ENCODE results near the gene CYB561.

CYB561 gene

DNA sequence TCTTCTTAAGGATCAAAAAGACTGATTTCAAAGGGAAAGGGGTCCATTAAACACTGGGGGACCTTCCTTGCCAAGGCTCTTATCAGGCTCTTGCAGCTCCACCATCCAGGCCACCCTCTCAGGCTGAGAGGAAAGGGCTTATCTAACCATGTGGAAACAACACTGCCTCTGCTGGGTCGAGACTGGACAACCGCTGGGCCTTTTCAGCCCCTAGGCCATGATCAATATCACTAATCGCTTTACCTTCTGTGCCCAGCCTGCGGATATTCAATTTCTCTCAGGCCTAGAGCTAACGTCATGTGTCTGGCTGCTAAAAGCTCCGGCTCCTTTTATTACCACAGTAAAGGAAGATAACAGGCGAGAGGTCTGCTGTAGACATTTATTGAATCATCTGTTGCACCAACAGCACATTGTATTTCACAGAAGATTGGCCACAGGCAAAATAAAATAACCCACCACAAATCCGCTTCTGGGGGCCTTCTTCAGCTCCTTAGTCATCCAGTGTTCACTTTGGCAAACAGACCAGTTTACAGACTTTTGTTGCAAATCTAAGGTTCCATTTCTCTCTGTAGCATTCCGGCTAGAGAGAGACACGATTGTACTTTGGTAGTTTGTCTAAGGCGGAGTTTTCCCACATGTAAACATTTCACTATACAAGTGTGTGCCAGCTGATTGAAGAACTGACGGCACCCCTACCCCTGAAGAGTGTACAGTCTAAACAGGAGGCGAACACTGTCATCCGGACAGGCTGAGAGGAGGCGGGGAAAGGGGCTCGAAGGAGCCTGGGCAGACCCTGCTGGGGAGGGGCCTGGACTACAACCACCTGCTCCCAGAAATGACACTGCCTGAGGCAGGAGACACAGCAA is 13.9 kb downstream of the CYB561 start:
- peak; percentile 96 for DNase-seq

DNA sequence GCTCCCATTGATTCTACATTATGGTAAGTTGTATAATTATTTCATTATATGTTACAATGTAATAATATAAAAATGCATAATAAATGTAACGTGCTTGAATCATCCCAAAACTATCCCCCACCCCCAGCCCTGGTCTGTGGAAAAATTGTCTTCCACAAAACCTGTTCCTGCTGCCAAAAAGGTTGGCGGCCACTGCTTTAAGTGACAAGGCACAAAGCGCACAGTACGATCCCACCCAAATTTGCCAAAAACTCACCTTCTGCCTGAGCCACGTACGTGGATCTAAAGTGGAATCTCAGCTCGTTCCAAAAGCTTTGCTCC is 14.5 kb downstream of the CYB561 start:
- no peak for DNase-seq

GRCh38 chr17:63430223-63430622 is 15.9 kb downstream of the CYB561 start:
- no peak for DNase-seq

- DNase-seq: no peak
Measured at GRCh38 chr17:63429766-63430165, 16.3 kb downstream of the CYB561 start.

DNA sequence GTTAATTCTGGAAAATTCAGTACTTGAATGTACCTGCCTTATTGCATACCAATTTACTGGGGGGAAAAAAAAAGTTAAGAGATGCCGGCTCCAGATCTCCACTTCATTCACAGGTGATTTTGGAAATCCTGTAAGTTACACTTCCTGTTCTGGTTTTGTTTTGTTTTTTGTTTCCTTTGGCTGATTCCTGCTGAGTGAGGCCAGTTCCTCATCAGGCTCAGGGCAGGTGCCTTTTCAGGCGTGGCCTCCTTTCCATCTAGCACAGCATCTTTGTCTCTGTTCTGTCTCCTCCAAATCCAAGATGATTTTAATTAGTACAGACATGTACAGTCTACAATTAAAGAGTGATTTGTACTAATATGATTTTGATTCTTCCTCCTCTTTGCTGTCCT is 19.2 kb downstream of the CYB561 start:
- DNase-seq: no peak

DNA sequence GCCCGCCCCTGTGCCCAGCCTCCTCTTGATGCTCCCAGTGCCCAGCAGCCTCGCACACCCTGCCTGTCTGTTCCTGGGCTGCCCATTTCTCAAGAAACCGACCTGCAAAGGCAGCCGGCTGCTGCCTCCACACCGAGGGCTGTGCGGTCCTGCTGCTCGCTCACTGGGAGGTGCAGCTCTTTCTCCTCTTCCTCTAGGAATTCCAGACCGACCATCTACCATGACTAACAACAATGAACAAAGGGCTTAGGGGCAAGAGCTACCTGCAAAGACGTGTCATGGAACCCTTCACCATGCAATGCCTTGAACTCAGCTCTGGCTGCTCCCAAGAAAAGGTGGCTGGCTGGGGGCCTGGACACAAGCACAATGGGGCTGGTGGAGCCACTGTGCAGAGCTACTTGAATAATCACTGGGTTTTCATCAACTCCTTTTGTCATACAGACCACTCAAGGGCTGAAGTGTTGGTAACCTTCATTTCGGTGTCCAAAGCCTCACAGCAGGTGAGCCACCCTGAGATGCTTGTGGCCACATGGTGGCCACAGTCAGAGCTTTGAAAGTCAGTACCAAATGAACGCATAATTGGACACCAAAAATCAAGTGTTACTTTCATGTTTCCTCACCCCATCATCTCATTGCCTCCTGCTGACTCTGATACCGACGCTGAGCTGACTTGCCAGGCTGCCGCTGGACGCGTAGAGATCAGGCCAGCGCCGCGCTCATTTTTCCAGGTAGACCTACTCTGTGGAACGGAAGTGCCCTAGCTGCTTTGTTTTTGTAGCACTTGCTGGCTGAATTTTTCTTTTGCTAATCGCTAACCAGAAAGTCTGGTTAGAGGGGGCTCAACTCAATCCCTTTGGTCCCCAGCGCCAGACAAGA is 19.8 kb downstream of the CYB561 start:
- no peak for DNase-seq

- peak; percentile 89 for DNase-seq
Measured at GRCh38 chr17:63425483-63425882, 20.6 kb downstream of the CYB561 start.

- no peak for DNase-seq
Measured at GRCh38 chr17:63423963-63424362, 22.1 kb downstream of the CYB561 start.

GRCh38 chr17:63423251-63423950 is 22.7 kb downstream of the CYB561 start:
- DNase-seq: no peak

GRCh38 chr17:63421681-63422645 is 24.1 kb downstream of the CYB561 start:
- DNase-seq: no peak

DNA sequence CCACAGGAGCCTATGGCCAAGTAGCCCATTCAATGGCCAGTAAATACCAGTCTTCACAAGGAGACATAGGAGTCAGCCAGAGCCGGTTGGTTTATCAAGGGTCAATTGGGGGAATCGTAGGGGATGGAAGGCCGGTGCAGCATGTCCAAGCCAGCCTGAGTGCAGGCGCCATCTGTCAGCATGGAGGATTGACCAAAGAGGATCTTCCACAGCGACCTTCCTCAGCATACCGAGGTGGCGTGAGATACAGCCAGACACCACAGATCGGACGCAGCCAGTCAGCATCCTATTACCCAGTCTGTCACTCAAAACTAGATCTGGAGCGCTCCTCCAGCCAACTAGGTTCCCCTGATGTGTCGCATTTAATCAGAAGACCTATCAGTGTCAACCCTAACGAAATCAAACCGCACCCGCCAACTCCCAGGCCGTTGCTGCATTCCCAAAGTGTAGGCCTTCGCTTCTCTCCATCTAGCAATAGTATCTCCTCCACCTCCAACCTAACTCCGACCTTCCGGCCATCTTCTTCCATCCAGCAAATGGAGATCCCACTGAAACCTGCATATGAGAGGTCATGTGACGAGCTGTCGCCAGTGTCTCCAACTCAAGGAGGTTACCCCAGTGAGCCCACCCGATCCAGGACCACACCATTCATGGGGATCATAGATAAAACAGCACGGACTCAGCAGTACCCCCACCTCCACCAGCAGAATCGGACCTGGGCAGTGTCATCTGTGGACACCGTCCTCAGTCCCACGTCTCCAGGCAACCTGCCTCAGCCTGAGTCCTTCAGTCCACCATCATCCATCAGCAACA is 25.0 kb downstream of the CYB561 start:
- no peak for DNase-seq

DNA sequence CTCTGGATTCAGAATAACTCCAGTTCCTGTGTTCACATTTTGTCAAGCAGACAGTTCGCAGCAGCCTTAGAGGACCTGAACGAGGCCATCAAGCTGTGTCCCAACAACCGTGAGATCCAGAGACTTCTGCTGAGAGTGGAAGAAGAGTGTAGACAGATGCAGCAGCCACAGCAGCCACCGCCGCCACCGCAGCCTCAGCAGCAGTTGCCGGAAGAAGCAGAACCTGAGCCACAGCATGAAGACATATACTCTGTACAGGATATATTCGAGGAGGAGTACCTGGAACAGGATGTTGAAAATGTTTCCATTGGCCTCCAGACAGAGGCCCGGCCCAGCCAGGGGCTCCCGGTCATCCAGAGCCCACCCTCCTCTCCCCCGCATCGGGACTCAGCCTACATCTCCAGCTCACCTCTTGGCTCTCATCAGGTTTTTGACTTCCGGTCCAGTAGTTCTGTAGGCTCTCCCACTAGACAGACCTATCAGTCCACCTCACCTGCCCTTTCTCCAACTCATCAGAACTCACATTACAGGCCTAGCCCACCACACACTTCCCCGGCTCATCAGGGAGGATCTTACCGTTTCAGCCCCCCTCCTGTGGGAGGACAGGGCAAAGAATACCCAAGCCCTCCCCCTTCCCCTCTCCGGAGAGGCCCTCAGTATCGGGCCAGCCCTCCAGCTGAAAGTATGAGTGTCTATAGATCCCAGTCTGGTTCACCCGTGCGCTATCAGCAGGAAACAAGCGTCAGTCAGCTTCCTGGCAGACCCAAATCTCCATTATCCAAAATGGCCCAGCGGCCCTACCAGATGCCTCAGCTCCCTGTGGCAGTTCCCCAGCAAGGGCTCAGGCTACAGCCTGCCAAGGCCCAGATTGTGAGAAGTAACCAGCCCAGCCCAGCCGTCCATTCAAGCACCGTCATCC is 25.9 kb downstream of the CYB561 start:
- peak; percentile 98 for DNase-seq

DNA sequence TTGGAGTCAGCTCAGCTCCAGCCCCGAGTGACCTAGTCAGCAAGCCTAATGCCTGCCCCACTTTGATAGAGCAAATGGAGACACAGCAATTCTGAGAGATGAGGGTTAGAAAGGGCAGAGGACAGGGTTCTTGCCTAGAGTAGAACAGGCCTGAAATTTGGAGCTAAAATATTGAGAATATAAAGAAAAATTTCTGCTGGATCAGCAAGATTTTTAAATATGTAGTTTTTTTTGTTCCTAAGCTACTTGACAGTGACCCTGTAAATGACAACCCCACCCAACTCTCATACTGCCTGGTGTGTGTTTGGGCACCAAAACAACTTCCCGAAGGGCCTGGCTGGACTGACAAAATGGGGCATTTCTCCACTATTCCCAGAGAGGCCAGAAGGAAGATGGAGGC is 26.7 kb downstream of the CYB561 start:
- no peak for DNase-seq

GRCh38 chr17:63418540-63418939 is 27.6 kb downstream of the CYB561 start:
- DNase-seq: no peak

DNA sequence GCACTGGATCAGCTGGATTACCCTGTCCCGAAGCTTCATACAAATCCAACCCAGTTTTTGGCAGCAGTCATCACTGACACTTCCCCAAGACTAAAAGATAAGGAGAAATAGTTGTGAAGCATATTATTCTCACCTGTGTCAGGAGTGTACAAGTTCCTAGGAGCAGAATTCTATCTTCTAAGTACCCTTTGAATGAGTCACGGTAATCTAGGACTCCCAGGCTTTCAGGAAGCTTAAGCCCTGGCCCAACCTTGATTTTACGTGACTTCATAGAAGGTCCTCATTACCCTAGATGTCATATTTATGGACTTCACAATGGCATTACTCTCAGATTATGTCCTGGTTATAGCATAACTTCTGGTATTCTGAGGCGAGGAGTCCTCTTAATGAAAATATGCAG is 31.9 kb downstream of the CYB561 start:
- DNase-seq: no peak

DNA sequence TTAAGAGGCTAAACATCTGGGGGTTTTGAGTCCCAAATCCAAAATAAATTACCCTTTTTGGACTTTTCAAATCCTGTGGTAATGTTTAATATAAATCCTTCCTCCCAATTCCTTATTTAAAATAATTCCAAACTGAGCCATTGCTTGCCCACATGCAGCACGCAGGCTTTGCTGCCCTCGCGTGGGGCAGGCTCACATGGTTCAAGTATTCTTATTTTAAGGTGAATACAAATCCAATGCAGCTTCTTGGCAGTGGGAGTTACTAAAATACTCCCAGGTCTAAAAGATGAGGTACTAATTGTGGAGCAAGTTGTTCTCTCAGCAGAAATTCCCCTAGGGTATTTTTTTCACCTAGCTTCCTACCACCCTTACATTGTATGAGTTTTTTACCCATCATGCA is 33.0 kb downstream of the CYB561 start:
- no peak for DNase-seq

GRCh38 chr17:63412234-63412633 is 33.9 kb downstream of the CYB561 start:
- DNase-seq: no peak

DNA sequence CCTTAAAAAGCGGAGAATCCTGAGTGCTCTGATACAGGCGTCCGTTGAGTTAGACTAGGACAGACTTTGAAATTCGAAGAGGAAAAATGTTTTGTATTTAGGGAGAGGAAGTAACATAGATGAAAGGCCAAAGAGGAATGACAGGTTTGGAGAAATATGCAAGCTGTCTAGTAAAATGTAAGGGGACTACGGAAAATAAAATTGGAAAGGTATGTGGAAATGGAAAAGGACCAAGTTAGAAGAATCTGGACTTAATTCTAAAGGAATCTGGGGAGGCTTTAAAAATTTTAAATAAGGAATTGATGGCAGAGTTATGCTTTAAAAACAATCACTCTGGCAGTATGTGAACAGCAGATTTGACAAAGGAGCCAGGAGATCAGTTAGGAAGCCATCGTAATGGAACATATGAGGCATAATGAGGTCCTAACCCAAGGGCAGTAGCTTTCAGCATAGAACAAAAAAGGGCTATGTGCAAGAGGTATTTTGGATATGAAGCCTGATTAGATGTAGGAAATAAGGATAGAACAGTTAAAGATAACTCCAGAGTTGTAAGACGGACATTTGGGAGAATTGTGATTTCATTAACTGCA is 38.3 kb downstream of the CYB561 start:
- DNase-seq: no peak

DNA sequence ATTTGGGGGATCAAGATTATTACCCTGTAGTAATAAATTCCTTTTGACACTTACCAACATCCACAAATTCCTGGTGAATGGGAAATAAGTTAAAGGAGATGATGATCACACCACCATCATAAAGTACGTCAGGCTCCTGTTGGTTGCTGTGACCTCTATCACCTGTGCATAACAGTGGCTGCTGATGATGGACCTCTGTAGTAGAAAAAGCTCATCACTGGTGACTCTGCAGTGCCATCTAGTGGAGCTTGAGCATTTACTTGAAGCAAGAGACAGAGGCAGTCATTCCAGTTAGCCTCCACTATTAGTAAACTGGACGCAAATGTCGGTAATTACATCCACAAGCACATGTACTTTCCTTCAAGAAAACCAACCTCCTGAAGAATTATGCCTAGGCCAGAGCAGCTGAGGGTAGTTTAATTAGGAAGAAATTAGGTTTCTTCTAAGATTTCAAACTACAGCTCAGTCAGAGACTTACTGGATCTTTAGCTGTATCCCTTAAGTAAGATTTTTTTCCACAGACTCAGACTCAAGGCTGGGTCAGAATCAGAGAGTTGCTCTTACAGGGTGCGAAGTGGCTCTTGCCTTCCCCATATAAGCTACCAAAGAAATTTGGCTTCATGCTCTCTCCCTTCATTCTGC is 39.3 kb downstream of the CYB561 start:
- DNase-seq: peak; percentile 95
